Measurements from ENCODE around the gene PPP1R12C.

DNA sequence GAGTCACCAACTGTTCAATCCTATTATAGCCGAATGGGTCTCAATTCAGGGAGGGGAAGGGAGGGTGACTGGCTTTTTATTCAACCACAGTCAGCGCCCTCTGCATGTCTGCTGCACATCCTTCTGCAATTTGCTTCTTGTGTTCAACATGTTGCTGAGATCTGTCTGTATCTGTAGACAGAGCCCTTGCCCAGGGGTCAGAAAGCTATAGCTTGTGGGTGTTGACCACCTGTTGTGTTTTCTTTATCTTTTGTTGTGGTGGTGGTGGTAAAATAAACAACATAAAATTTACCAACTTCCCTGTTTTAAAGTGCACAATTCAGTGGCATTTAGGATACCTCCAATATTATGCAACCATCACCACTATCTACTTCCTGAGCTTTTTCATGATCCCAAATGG is 12.2 kb downstream of the PPP1R12C start:
- TF ChIP-seq CTCF (IDR thresholded peaks at IDR 0.05; ENCODE audit: low read depth, low read length) (no peak), EZH2phosphoT487 (IDR thresholded peaks at IDR 0.05; ENCODE audit: low read depth) (no peak)

Data from OCI-LY3 (cell line).